22Rv1 (cell line): ENCODE results near the gene PRDM2.

Experiments
- CTCF ChIP-seq: fragments of 450-650 bp; IDR thresholded peaks from 2 replicates; pipeline ENCODE4 v1.5.1; 2017; ENCODE audit warnings: mild to moderate bottlenecking
- ZFX ChIP-seq: fragments of 450-650 bp; IDR thresholded peaks from 2 replicates; pipeline ENCODE4 v1.6.1; 2017; ENCODE audit warnings: antibody characterized with exemption, borderline replicate concordance

- TF ChIP-seq CTCF = no peak
- TF ChIP-seq ZFX = no peak
Measured at GRCh38 chr1:13771745-13772144, 71.8 kb downstream of the PRDM2 start.
